ENCODE data around the gene SERPINF2.

DNA sequence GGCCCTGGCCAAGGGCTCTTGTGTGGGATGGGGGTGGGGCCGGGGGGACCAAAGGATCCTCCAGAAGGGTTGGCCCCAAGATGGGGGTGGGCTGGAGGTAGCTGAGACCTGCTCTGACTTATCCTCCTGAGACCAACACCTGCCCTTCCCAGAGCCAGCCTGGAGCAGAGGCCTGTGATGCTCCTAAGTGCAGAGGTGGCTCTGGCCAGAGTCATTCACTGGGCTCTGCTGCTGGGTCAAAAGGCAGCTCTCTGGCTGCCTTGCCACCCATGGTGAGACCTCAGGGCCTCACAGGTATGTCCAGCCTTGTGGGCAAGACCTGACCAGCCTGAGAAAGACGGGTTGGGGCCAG is 393 bp downstream of the SERPINF2 start:
- TF ChIP-seq, protein P1, sequence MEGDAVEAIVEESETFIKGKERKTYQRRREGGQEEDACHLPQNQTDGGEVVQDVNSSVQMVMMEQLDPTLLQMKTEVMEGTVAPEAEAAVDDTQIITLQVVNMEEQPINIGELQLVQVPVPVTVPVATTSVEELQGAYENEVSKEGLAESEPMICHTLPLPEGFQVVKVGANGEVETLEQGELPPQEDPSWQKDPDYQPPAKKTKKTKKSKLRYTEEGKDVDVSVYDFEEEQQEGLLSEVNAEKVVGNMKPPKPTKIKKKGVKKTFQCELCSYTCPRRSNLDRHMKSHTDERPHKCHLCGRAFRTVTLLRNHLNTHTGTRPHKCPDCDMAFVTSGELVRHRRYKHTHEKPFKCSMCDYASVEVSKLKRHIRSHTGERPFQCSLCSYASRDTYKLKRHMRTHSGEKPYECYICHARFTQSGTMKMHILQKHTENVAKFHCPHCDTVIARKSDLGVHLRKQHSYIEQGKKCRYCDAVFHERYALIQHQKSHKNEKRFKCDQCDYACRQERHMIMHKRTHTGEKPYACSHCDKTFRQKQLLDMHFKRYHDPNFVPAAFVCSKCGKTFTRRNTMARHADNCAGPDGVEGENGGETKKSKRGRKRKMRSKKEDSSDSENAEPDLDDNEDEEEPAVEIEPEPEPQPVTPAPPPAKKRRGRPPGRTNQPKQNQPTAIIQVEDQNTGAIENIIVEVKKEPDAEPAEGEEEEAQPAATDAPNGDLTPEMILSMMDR (IDR thresholded peaks at IDR 0.05), result no peak
- TF ChIP-seq POLR2A (IDR thresholded peaks at IDR 0.05), result no peak
- TF ChIP-seq EP300 (IDR thresholded peaks at IDR 0.05), result no peak
